Loucy (cell line): ENCODE data around the gene SUSD6.

Experiments used
- H2AFZ ChIP-seq: fragments of 200-600 bp; sonication (generic); 2 replicates; pipeline ENCODE4 v1.6.0; 2016; ENCODE audit warnings: antibody characterized with exemption, mild to moderate bottlenecking, low read length, moderate library complexity
- H3F3A ChIP-seq: fragments of 200-600 bp; 2 replicates; pipeline ENCODE4 v1.6.0; 2016; ENCODE audit warnings: antibody characterized with exemption, low read depth, mild to moderate bottlenecking
- H3K27me3 ChIP-seq: fragments of 200-600 bp; sonication (generic); 2 replicates; pipeline ENCODE4 v1.6.1; 2014; ENCODE audit warnings: low read length, mild to moderate bottlenecking; ENCODE audit not compliant: insufficient read depth, poor library complexity, severe bottlenecking
- H3K36me3 ChIP-seq: fragments of 200-600 bp; sonication (generic); 2 replicates; pipeline ENCODE4 v1.6.1; 2016; ENCODE audit warnings: low read length; ENCODE audit not compliant: insufficient read depth
- H3K4me1 ChIP-seq: fragments of 200-600 bp; sonication (generic); 2 replicates; pipeline ENCODE4 v1.5.1; 2014; ENCODE audit warnings: low read length, mild to moderate bottlenecking; ENCODE audit not compliant: insufficient read depth, poor library complexity, severe bottlenecking
- H3K4me2 ChIP-seq: fragments of 200-600 bp; sonication (generic); 2 replicates; pipeline ENCODE4 v1.6.0; 2014; ENCODE audit warnings: antibody characterized with exemption, low read length, low read depth, mild to moderate bottlenecking; ENCODE audit not compliant: poor library complexity, severe bottlenecking
- H3K4me3 ChIP-seq: fragments of 200-600 bp; sonication (generic); 2 replicates; pipeline ENCODE4 v1.5.1; 2014; ENCODE audit warnings: low read length, mild to moderate bottlenecking, mixed read lengths; ENCODE audit not compliant: poor library complexity, severe bottlenecking
- H3K79me2 ChIP-seq: fragments of 200-600 bp; sonication (generic); 2 replicates; pipeline ENCODE4 v1.6.1; 2014; ENCODE audit warnings: low read length; ENCODE audit not compliant: insufficient read depth
- H3K9ac ChIP-seq: fragments of 200-600 bp; sonication (generic); 2 replicates; pipeline ENCODE4 v1.6.0; 2014; ENCODE audit warnings: mild to moderate bottlenecking, low read depth, low read length, moderate library complexity; ENCODE audit not compliant: poor library complexity, severe bottlenecking
- H3K9me2 ChIP-seq: fragments of 200-600 bp; sonication (generic); replicated peaks from 2 replicates; pipeline ENCODE4 v1.6.1; 2016; ENCODE audit warnings: low read depth, low read length, mixed read lengths
- H3K9me3 ChIP-seq: fragments of 200-600 bp; sonication (generic); 2 replicates; pipeline ENCODE4 v1.6.1; 2014; ENCODE audit warnings: mild to moderate bottlenecking, antibody characterized with exemption, low read length, low read depth; ENCODE audit not compliant: insufficient read depth
- H4K20me1 ChIP-seq: fragments of 200-600 bp; sonication (generic); 2 replicates; pipeline ENCODE4 v1.6.0; 2014; ENCODE audit warnings: antibody characterized with exemption, low read length, mild to moderate bottlenecking; ENCODE audit not compliant: insufficient read depth, poor library complexity, severe bottlenecking
- EZH2phosphoT487 ChIP-seq: fragments of 200-600 bp; IDR thresholded peaks from 2 replicates; pipeline ENCODE4 v1.6.1; 2018; ENCODE audit warnings: antibody characterized with exemption, mild to moderate bottlenecking, moderate library complexity, borderline replicate concordance
- TF ChIP-seq, protein P1 (sequence below): fragments of 200-600 bp; sonication (generic); conservative IDR thresholded peaks from 2 replicates; pipeline ENCODE4 v1.5.1; 2014; ENCODE audit warnings: mild to moderate bottlenecking, antibody characterized with exemption, low read length

Gene SUSD6

DNA sequence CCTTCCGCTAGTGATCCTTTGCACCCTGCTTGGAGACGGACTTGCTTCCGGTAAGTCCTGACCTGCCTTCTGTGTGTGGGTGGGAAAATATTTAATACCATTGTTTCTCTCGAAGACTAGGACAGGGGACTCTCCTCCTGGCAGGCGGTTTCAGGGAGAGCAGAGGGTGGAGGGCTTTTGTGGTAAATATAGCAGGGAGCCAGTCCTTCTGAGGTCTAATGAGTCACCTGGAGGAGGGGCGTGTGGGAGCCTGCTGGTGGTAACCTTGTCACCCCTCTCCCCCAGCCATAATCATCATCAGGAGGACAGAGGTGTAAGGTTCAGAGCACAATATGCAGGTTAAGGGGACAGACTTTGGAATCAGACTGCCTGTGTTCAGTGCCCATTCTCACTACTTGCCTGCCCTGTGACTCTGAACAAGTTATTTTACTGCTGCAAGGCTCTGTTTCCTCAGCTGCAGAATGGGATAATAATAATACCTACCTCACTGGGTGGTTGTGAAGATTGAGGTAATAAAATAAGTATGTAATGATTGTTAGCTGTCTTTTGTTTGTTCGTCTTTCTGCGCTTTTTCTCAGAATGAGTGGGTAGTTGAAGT, 47.4 kb downstream of the SUSD6 start:
- H3K4me3 ChIP-seq: no peak overlapping the region

DNA sequence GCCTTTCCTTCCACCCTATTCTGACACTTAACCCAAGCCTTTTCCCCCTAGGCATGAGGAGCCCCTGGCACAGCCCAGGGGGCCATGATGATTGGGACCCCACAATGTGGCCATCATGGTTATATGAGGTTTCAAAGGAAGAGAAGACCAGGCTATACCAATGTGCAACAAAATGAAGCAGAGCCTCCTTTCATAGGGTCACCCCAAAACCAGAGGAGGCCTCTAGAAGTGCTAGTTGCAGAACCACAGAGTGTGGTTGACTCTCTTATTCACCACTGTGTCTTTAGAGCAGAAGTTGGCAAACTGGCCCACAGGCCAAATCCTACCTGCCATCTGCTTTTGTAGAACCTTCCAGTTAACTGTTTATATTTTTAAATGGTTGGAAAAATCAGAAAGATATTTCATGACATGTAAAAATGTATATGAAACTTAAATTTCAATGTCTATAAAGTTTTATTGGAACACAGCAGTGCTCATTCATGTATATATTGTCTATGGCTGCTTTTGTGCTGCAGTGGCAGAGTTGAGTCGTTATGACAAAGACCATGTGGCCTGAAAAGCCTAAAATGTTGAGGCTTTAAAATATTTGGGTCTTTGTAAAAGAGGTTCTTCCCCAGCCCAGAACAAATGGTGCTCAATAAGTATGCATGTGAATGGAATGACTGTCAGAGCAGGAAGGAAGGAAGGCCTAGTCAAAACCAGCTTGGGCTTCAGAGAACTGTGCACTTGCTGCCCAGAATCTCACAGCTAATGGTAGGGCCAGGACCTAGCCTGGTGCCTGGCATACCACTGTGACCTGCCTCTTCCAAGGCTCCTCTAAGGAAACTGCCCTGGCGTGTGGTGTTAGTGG, 49.2 kb downstream of the SUSD6 start:
- H3K36me3 ChIP-seq: peaks cover 45% of the 10 kb centered on the region; the same call in 1 of the 2 replicates

More for the DNA sequence above, 47.4 kb downstream of the SUSD6 start:
- no peaks in the 10 kb centered on the region for H3K27me3 ChIP-seq
- H2AFZ ChIP-seq: no peak overlapping the region
- H3K36me3 ChIP-seq: peaks cover 51% of the 10 kb centered on the region; the same call in 1 of the 2 replicates
- H3K9me2 ChIP-seq: no peaks in the 10 kb centered on the region
- no peak overlapping the region for H3K9ac ChIP-seq
- TF ChIP-seq, protein P1, sequence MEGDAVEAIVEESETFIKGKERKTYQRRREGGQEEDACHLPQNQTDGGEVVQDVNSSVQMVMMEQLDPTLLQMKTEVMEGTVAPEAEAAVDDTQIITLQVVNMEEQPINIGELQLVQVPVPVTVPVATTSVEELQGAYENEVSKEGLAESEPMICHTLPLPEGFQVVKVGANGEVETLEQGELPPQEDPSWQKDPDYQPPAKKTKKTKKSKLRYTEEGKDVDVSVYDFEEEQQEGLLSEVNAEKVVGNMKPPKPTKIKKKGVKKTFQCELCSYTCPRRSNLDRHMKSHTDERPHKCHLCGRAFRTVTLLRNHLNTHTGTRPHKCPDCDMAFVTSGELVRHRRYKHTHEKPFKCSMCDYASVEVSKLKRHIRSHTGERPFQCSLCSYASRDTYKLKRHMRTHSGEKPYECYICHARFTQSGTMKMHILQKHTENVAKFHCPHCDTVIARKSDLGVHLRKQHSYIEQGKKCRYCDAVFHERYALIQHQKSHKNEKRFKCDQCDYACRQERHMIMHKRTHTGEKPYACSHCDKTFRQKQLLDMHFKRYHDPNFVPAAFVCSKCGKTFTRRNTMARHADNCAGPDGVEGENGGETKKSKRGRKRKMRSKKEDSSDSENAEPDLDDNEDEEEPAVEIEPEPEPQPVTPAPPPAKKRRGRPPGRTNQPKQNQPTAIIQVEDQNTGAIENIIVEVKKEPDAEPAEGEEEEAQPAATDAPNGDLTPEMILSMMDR: no peak
- TF ChIP-seq EZH2phosphoT487: no peak
- peaks cover 7% of the 10 kb centered on the region for H3K4me1 ChIP-seq
- no peak overlapping the region for H3K4me2 ChIP-seq
- peaks cover 25% of the 10 kb centered on the region for H4K20me1 ChIP-seq
- peaks cover 93% of the 10 kb centered on the region for H3K79me2 ChIP-seq
- no peaks in the 10 kb centered on the region for H3K9me3 ChIP-seq
- no peaks in the 10 kb centered on the region for H3F3A ChIP-seq

DNA sequence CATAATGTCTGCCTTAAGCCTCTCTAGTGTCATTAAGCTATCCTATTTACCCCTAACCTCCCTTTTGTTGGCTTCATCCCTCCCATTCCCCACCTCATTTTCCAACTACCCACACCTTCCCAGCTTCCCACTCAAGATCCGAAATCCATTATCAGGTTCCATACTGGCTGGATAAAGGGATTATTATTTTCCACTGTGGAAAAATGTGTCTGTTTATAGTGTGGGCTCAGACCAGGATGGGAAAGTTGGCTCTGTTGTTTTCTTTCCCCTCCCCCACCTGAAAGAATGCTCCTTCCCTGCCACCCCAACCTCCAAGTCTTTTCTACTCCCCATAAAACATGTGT, 49.8 kb downstream of the SUSD6 start:
- H3F3A ChIP-seq: no peaks in the 10 kb centered on the region
- H3K27me3 ChIP-seq: no peaks in the 10 kb centered on the region
- TF ChIP-seq, protein P1: no peak
- no peak for TF ChIP-seq EZH2phosphoT487
- H3K9me2 ChIP-seq: no peaks in the 10 kb centered on the region
- H4K20me1 ChIP-seq: peaks cover 26% of the 10 kb centered on the region
- no peak overlapping the region for H3K9ac ChIP-seq
- no peaks in the 10 kb centered on the region for H3K9me3 ChIP-seq
- H3K36me3 ChIP-seq: peaks cover 45% of the 10 kb centered on the region; the same call in 1 of the 2 replicates
- peaks cover 7% of the 10 kb centered on the region for H3K4me1 ChIP-seq
- H3K4me3 ChIP-seq: no peak overlapping the region
- no peak overlapping the region for H3K4me2 ChIP-seq
- peaks cover 93% of the 10 kb centered on the region for H3K79me2 ChIP-seq
- no peak overlapping the region for H2AFZ ChIP-seq

More for the DNA sequence above, 49.2 kb downstream of the SUSD6 start:
- Histone ChIP-seq H3K4me1 (peaks cover 7% of the 10 kb centered on the region), H3F3A (no peaks in the 10 kb centered on the region), H2AFZ (no peak overlapping the region), H3K79me2 (peaks cover 93% of the 10 kb centered on the region), H3K4me3 (no peak overlapping the region), H3K27me3 (no peaks in the 10 kb centered on the region), H3K9ac (no peak overlapping the region), H3K9me3 (no peaks in the 10 kb centered on the region), H4K20me1 (peaks cover 21% of the 10 kb centered on the region), H3K9me2 (no peaks in the 10 kb centered on the region), H3K4me2 (no peak overlapping the region)
- TF ChIP-seq, protein P1: no peak
- no peak for TF ChIP-seq EZH2phosphoT487
